HCT116 (cell line): Measurements from ENCODE around the gene RBM20. TPM values are rescaled to one million over a fixed set of nuclear protein-coding genes. Genes with fewer than 3 reads are reported as not detected.

Source experiments
- ATAC-seq: fragments of 200-7000 bp; cut with Tn5 transposase; 2 replicates; pipeline ENCODE4 v1.9.1; 2020; ENCODE audit warnings: mild to moderate bottlenecking, moderate library complexity
- BruUV-seq: library from RNA; stranded (reverse); fragments of 400-500 nt; replicated peaks from 2 replicates; lab custom pipeline; 2021; lab: Mats Ljungman, UMichigan
- CTCF ChIA-PET: fragments of 300-600 bp; sonication (Branson Sonifier 250); formaldehyde crosslinking; loops from one replicate; lab custom pipeline; 2021; ENCODE audit warnings: antibody characterized with exemption; lab: Charles Lee
- POLR2A ChIA-PET: fragments of 300-600, 350-600 bp; sonication (Branson Sonifier 250); formaldehyde crosslinking; loops from one replicate; lab custom pipeline; 2021; ENCODE audit warnings: antibody characterized with exemption; lab: Charles Lee
- RAD21 ChIA-PET, 2 experiments: fragments of 300-600 bp; sonication (Branson Sonifier 250); formaldehyde crosslinking; loops; one replicate each; lab custom pipeline; 2023; ENCODE audit warnings: low total read pairs in 2 of 2; ENCODE audit not compliant: uncharacterized antibody in 2 of 2, unreplicated experiment in 2 of 2, low non-redundant PET in 1 of 2; lab: Charles Lee
- DNase-seq: peaks from one replicate; pipeline ENCODE4 v3.0.0-alpha.2; 2010; ENCODE audit warnings: low read depth, low spot score
- H2AFZ ChIP-seq: fragments of 200-600 bp; shearing (Covaris generic), sonication (generic); 2 replicates; pipeline ENCODE4 v1.6.1; 2017; ENCODE audit warnings: low read depth, mixed run types, mixed read lengths, antibody characterized with exemption, low read length; ENCODE audit not compliant: poor library complexity, severe bottlenecking
- H3K27ac ChIP-seq: 2 replicates; pipeline ENCODE4 v1.5.1; 2012; ENCODE audit warnings: low read depth, low read length
- H3K27me3 ChIP-seq: fragments of 200-600 bp; sonication (generic); 2 replicates; pipeline ENCODE4 v1.6.1; 2016; ENCODE audit warnings: mixed run types, low read length, mixed read lengths; ENCODE audit not compliant: insufficient read depth
- H3K36me3 ChIP-seq, 2 experiments: fragments of 200-500 bp in 1 of 2; fragments of 200-600 bp in 1 of 2; sonication (Bioruptor generic) in 1 of 2; sonication (generic) in 1 of 2; 2 replicates each; pipeline versions ENCODE4 v1.5.1 to v1.6.1; 2014 to 2016; ENCODE audit warnings: low read length in 2 of 2, inconsistent platforms in 1 of 2, mixed read lengths in 1 of 2, mixed run types in 1 of 2; ENCODE audit not compliant: insufficient read depth in 2 of 2, control insufficient read depth in 1 of 2
- H3K4me1 ChIP-seq, 2 experiments: fragments of 200-600 bp in 1 of 2; sonication (generic) in 1 of 2; 2 replicates each; pipeline versions ENCODE4 v1.5.1 to v1.6.1; 2012 to 2017; ENCODE audit warnings: low read length in 2 of 2, inconsistent platforms in 1 of 2, mild to moderate bottlenecking in 1 of 2, mixed read lengths in 1 of 2, mixed run types in 1 of 2, moderate library complexity in 1 of 2; ENCODE audit not compliant: insufficient read depth in 2 of 2, control insufficient read depth in 1 of 2
- H3K4me2 ChIP-seq: fragments of 200-600 bp; sonication (generic); 2 replicates; pipeline ENCODE4 v1.6.1; 2017; ENCODE audit warnings: mixed run types, low read length, mixed read lengths
- H3K4me3 ChIP-seq, 2 experiments: fragments of 200-600 bp in 1 of 2; sonication (generic) in 1 of 2; replicated peaks in 1 of 2; 2 replicates each; pipeline ENCODE4 v1.5.1; 2011 to 2016; ENCODE audit warnings: low read length in 2 of 2, control low read depth in 1 of 2, low read depth in 1 of 2, mild to moderate bottlenecking in 1 of 2, mixed read lengths in 1 of 2, mixed run types in 1 of 2
- H3K79me2 ChIP-seq: fragments of 200-600 bp; sonication (generic); 2 replicates; pipeline ENCODE4 v1.6.1; 2017; ENCODE audit warnings: mild to moderate bottlenecking, mixed run types, low read length, moderate library complexity, mixed read lengths; ENCODE audit not compliant: insufficient read depth
- H3K9ac ChIP-seq: fragments of 200-600 bp; sonication (generic); 2 replicates; pipeline ENCODE4 v1.6.1; 2016; ENCODE audit warnings: low read length, mixed read lengths
- H3K9me2 ChIP-seq: fragments of 200-600 bp; sonication (generic), shearing (Covaris generic); 2 replicates; pipeline ENCODE4 v1.6.1; 2017; ENCODE audit warnings: mixed run types, mild to moderate bottlenecking, moderate library complexity; ENCODE audit not compliant: insufficient read depth
- H3K9me3 ChIP-seq, 2 experiments: fragments of 200-500 bp in 1 of 2; fragments of 200-600 bp in 1 of 2; sonication (Bioruptor generic) in 1 of 2; sonication (generic) in 1 of 2; 2 replicates each; pipeline ENCODE4 v1.6.1; 2014 to 2017; ENCODE audit warnings: low read length in 2 of 2, mixed read lengths in 2 of 2, inconsistent platforms in 1 of 2, low read depth in 1 of 2, mild to moderate bottlenecking in 1 of 2, mixed run types in 1 of 2, moderate library complexity in 1 of 2; ENCODE audit not compliant: control insufficient read depth in 1 of 2, insufficient read depth in 1 of 2
- H4K20me1 ChIP-seq: fragments of 200-600 bp; sonication (generic), shearing (Covaris generic); 2 replicates; pipeline ENCODE4 v1.6.1; 2017; ENCODE audit warnings: mixed run types, mild to moderate bottlenecking, moderate library complexity; ENCODE audit not compliant: insufficient read depth
- ELF1 ChIP-seq: IDR thresholded peaks from 2 replicates; pipeline ENCODE4 v1.6.1; 2012; ENCODE audit warnings: low read depth, borderline replicate concordance
- EZH2phosphoT487 ChIP-seq: fragments of 200-600 bp; IDR thresholded peaks from 2 replicates; pipeline ENCODE4 v1.6.1; 2018; ENCODE audit warnings: antibody characterized with exemption, borderline replicate concordance
- POLR2A ChIP-seq: IDR thresholded peaks from 2 replicates; pipeline ENCODE4 v1.7.0; 2011; ENCODE audit warnings: borderline replicate concordance; ENCODE audit not compliant: insufficient read depth, insufficient read length; ENCODE audit errors: extremely low read depth
- POLR2AphosphoS5 ChIP-seq: IDR thresholded peaks from 2 replicates; pipeline ENCODE4 v1.6.1; 2011; ENCODE audit warnings: mild to moderate bottlenecking, low read depth, low read length, moderate library complexity
- SIN3A ChIP-seq: IDR thresholded peaks from 2 replicates; pipeline ENCODE4 v1.6.1; 2012; ENCODE audit warnings: low read depth
- SP1 ChIP-seq: IDR thresholded peaks from 2 replicates; pipeline ENCODE4 v1.6.1; 2012; ENCODE audit warnings: low read depth
- SRF ChIP-seq: IDR thresholded peaks from 2 replicates; pipeline ENCODE4 v1.6.1; 2012; ENCODE audit warnings: low read depth
- YY1 ChIP-seq: IDR thresholded peaks from 2 replicates; pipeline ENCODE4 v1.6.1; 2011; ENCODE audit warnings: low read length, low read depth, moderate library complexity, mild to moderate bottlenecking; ENCODE audit not compliant: insufficient replicate concordance; ENCODE audit errors: extremely low read depth
- ZNF274 ChIP-seq: fragments of 200-500 bp; sonication (Bioruptor generic); IDR thresholded peaks from 2 replicates; pipeline ENCODE4 v1.6.1; 2014; ENCODE audit warnings: mild to moderate bottlenecking, low read depth, low read length, inconsistent platforms
- intact Hi-C: fragments of 100-400 bp; cut with micrococcal nuclease; formaldehyde crosslinking; loops from 2 replicates; pipeline ENCODE4 v1.10.0; 2022
- total RNA-seq: library from RNA; stranded (reverse); gene quantifications from one replicate; pipeline ENCODE4 v1.2.1, GENCODE V29; 2021; ENCODE audit not compliant: unreplicated experiment
- TF ChIP-seq, protein P1 (sequence below), 3 experiments: fragments of 200-600 bp in 1 of 3; sonication (generic) in 1 of 3; IDR thresholded peaks in 2 of 3; conservative IDR thresholded peaks in 1 of 3; 2 replicates each; pipeline ENCODE4 v1.5.1; 2012 to 2017; ENCODE audit warnings: low read depth in 2 of 3, low read length in 2 of 3, antibody characterized with exemption in 1 of 3, borderline replicate concordance in 1 of 3, control low read depth in 1 of 3, mild to moderate bottlenecking in 1 of 3, mixed read lengths in 1 of 3, mixed run types in 1 of 3, moderate library complexity in 1 of 3; ENCODE audit not compliant: insufficient read depth in 1 of 3
- TF ChIP-seq, protein P2 (sequence below): IDR thresholded peaks from 2 replicates; pipeline ENCODE4 v1.6.1; 2012
- TF ChIP-seq, protein P3 (sequence below): IDR thresholded peaks from 2 replicates; pipeline ENCODE4 v1.6.1; 2012

The RBM20 gene
- total RNA-seq, 1 experiment from 2014 or later: 2.0 TPM

DNA sequence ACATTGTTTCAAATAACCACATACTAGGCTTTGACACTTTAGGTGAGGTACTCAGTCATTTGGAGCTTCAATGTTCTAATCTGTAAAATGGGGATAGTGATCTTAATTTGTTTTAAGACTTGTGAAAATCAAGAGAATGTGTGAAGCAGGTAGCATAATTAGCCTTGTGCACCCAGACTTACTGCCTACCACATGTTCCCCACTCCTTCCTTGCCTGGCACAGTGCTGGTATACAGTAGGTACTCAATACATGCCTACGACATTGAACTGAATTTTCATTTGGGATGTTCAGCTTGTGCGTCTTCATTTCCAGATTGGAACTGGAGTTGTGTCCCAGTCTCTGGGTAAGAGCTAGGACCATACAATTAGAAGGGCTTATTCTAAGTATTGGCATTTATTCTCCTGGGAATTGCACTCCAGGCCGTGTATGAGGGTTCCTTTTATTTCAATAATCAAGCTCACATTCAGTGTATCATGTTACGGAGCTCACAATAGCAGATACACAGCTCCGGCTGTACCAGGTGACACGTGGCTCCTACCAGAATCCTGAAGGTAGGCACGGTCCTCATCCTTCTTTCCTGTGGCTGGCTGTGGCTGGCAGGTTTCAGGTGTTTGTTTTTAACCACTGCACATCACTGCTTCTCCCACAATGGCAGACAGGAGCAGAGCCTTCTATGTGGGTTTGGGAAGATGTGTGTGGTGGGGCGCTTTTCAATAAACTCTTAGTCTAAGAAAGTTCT is 118.1 kb downstream of the RBM20 start:
- H3K4me1 ChIP-seq: peaks cover 0 to 4% of the 10 kb centered on the region in 2 experiments; a peak in 1 of 4 replicates
- TF ChIP-seq YY1: no peak
- TF ChIP-seq SIN3A: no peak
- TF ChIP-seq, protein P1, sequence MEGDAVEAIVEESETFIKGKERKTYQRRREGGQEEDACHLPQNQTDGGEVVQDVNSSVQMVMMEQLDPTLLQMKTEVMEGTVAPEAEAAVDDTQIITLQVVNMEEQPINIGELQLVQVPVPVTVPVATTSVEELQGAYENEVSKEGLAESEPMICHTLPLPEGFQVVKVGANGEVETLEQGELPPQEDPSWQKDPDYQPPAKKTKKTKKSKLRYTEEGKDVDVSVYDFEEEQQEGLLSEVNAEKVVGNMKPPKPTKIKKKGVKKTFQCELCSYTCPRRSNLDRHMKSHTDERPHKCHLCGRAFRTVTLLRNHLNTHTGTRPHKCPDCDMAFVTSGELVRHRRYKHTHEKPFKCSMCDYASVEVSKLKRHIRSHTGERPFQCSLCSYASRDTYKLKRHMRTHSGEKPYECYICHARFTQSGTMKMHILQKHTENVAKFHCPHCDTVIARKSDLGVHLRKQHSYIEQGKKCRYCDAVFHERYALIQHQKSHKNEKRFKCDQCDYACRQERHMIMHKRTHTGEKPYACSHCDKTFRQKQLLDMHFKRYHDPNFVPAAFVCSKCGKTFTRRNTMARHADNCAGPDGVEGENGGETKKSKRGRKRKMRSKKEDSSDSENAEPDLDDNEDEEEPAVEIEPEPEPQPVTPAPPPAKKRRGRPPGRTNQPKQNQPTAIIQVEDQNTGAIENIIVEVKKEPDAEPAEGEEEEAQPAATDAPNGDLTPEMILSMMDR (IDR thresholded peaks at IDR 0.05 in 2 of 3, conservative IDR thresholded peaks at IDR 0.05 in 1 of 3; ENCODE audit: borderline replicate concordance in 1 of 3, insufficient read depth in 1 of 3, low read depth in 2 of 3, low read length in 2 of 3): no peak
- TF ChIP-seq SP1: no peak
- no peak for TF ChIP-seq POLR2AphosphoS5
- no peak for TF ChIP-seq SRF
- TF ChIP-seq ZNF274: no peak
- TF ChIP-seq POLR2A: no peak
- TF ChIP-seq, protein P2, sequence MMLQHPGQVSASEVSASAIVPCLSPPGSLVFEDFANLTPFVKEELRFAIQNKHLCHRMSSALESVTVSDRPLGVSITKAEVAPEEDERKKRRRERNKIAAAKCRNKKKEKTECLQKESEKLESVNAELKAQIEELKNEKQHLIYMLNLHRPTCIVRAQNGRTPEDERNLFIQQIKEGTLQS: no peak
- TF ChIP-seq, protein P3, sequence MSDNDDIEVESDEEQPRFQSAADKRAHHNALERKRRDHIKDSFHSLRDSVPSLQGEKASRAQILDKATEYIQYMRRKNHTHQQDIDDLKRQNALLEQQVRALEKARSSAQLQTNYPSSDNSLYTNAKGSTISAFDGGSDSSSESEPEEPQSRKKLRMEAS: no peak
- TF ChIP-seq ELF1: no peak
- no peak for TF ChIP-seq EZH2phosphoT487
- H3K36me3 ChIP-seq: no peaks in the 10 kb centered on the region
- intact Hi-C loops: no loop called here
- H2AFZ ChIP-seq: no peak overlapping the region
- H3K27ac ChIP-seq: no peak overlapping the region
- H4K20me1 ChIP-seq: no peaks in the 10 kb centered on the region
- H3K4me3 ChIP-seq: no peak overlapping the region
- H3K79me2 ChIP-seq: no peaks in the 10 kb centered on the region
- no peak for ATAC-seq
- no peaks in the 10 kb centered on the region for H3K9me3 ChIP-seq
- ChIA-PET POLR2A (no interaction called here), RAD21 (no interaction called here), CTCF (no interaction called here)
- no peak overlapping the region for H3K9ac ChIP-seq
- H3K4me2 ChIP-seq: no peak overlapping the region
- no peaks in the 10 kb centered on the region for H3K9me2 ChIP-seq
- peaks cover 5% of the 10 kb centered on the region; the same call in 1 of the 2 replicates for H3K27me3 ChIP-seq
- no peak for DNase-seq
- no TSS peak for BruUV-seq
